GM10266 (cell line): Measurements from ENCODE around the gene PIK3CB.

Experiments used
- DNase-seq: peaks from one replicate; pipeline ENCODE4 v3.0.0; 2012; ENCODE audit errors: extremely low spot score
- CTCF ChIP-seq: IDR thresholded peaks from 2 replicates; pipeline ENCODE4 v1.5.1; 2012; ENCODE audit warnings: mild to moderate bottlenecking, low read depth; ENCODE audit not compliant: control insufficient read depth, insufficient read depth; ENCODE audit errors: missing control alignments

The PIK3CB gene

GRCh38 chr3:138834596-138835396, at the start of gene PIK3CB:
Gene PIK3CB, minus strand, starts transcription at chr3:138834928. Its CDS starts 75,585 bp downstream, at chr3:138759343.
- peak; percentile 94 for DNase-seq
- no peak for TF ChIP-seq CTCF

GRCh38 chr3:138881233-138881632, 46.5 kb upstream of the PIK3CB start:
- no peak for DNase-seq
- TF ChIP-seq CTCF, result no peak

- no peak for TF ChIP-seq CTCF
- DNase-seq, result no peak
Observed at GRCh38 chr3:138879541-138880380, 45.0 kb upstream of the PIK3CB start.

- TF ChIP-seq CTCF, result no peak
- DNase-seq, result no peak
Observed at GRCh38 chr3:138877226-138877625, 42.5 kb upstream of the PIK3CB start.

GRCh38 chr3:138875754-138876664, 41.3 kb upstream of the PIK3CB start:
- DNase-seq, result no peak

More at GRCh38 chr3:138875754-138876664, 41.3 kb upstream of the PIK3CB start:
- no peak for TF ChIP-seq CTCF
